Activated naive CD8-positive, alpha-beta T cell treated with anti-CD3 and anti-CD28 coated beads for 36 hours (primary cell): ENCODE results near the gene RNF6. TPM values are rescaled to one million over a fixed set of nuclear protein-coding genes. Genes with fewer than 3 reads are reported as not detected.

Experiments
- DNase-seq: peaks from one replicate; pipeline ENCODE4 v3.0.0; 2021
- H3K27ac Mint-ChIP-seq: one replicate; pipeline ENCODE4 v1.8.0; 2022; ENCODE audit warnings: mild to moderate bottlenecking, moderate library complexity, mixed read lengths
- H3K27me3 Mint-ChIP-seq: one replicate; pipeline ENCODE4 v1.8.0; 2022; ENCODE audit warnings: mild to moderate bottlenecking, mixed read lengths
- H3K36me3 Mint-ChIP-seq: one replicate; pipeline ENCODE4 v1.8.0; 2021; ENCODE audit warnings: mild to moderate bottlenecking, mixed read lengths
- H3K4me1 Mint-ChIP-seq: one replicate; pipeline ENCODE4 v1.8.0; 2021; ENCODE audit warnings: mixed read lengths
- H3K4me3 Mint-ChIP-seq: one replicate; pipeline ENCODE4 v1.8.0; 2022; ENCODE audit warnings: mild to moderate bottlenecking, moderate library complexity, mixed read lengths
- H3K9me3 Mint-ChIP-seq: one replicate; pipeline ENCODE4 v1.8.0; 2022; ENCODE audit warnings: mixed read lengths
- total RNA-seq, 2 experiments: library from RNA; stranded (reverse); gene quantifications; one replicate each; pipeline ENCODE4 v1.2.3, GENCODE V29; 2021

Gene RNF6
- total RNA-seq, 2 experiments from 2014 or later = 52.3 to 56.2 TPM

- no peaks in the 10 kb centered on the region for H3K27me3 Mint-ChIP-seq
- no peaks in the 10 kb centered on the region for H3K36me3 Mint-ChIP-seq
- H3K4me1 Mint-ChIP-seq = no peaks in the 10 kb centered on the region
- no peak for DNase-seq
- H3K4me3 Mint-ChIP-seq = no peak overlapping the region
- H3K27ac Mint-ChIP-seq = no peak overlapping the region
- H3K9me3 Mint-ChIP-seq = peaks cover 2% of the 10 kb centered on the region
Measured at GRCh38 chr13:26246154-26246553, 24.0 kb upstream of the RNF6 start.

DNA sequence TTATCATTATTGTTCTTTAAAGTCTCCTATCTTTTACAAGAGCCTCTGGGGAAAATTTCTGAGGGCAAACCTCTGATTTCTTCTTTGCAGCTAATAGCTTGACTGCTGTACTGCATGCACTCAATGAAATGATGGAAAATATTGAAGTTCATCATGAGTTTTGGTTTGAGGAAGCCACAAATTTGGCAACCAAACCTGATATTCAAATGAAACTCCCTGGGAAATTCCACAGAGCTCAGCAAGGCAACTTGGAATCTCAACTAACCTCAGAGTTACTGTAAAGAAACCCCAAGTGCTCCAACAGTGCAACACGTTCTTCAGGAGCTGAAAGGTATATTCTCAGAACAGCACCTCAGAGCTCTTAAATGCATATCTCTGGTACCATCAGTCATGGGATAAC lies 14.2 kb upstream of the RNF6 start:
- no peak overlapping the region for H3K27ac Mint-ChIP-seq
- H3K4me1 Mint-ChIP-seq = peaks cover 7% of the 10 kb centered on the region
- peaks cover 8% of the 10 kb centered on the region for H3K27me3 Mint-ChIP-seq

DNA sequence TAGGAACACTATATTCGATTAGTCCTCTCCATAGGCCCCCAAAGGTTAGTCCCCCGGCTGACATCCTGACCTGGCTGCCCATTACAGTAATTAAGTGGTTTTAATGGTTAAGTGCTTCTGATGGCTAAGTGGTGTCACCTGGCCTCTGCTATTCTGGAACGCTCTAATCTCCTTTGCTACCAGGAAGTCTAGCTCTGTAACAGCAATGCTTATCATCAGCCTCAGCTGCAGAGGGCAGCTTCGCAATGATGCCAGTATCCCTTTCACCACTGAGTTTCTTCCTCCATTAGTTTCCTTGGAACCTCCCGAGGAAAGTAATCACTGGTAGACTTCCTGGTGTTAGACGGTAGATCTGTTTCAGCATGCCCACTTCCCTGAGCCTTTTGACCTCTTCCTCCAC lies 8.6 kb upstream of the RNF6 start:
- DNase-seq = no peak
- Mint-ChIP-seq H3K4me3 (no peak overlapping the region), H3K9me3 (no peaks in the 10 kb centered on the region), H3K27ac (no peak overlapping the region), H3K27me3 (no peaks in the 10 kb centered on the region), H3K36me3 (no peaks in the 10 kb centered on the region), H3K4me1 (no peaks in the 10 kb centered on the region)

More for the DNA sequence above, 14.2 kb upstream of the RNF6 start:
- H3K9me3 Mint-ChIP-seq = no peaks in the 10 kb centered on the region
- no peak overlapping the region for H3K4me3 Mint-ChIP-seq
- no peak for DNase-seq
- H3K36me3 Mint-ChIP-seq = no peaks in the 10 kb centered on the region

DNA sequence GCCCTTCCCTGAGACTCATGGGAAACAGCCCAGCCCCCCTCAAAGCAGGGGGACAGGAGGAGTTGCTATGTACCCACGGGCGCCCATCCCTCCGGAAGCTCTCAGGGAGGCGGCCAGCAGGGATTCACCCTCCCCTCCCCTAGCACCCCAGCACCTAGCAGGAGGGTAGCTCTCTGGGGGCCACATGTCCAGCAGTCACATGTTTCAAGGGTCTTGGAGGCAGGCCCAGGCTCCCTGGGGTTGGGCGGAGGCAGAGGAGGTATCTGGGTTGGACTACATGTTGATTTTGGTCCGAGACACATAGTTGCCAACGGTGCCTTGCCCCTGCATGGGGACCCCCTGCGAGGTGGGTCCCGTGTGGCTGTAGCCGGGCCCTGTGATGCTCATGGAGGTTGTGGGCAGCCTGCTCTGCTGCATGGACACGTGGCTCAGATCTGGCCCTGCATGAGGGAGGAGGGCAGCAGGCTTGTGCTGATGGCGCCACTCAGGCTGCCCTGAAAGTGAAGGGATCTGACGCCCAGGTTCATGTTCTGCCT lies 7.0 kb upstream of the RNF6 start:
- Mint-ChIP-seq H3K4me1 (no peaks in the 10 kb centered on the region), H3K27me3 (no peaks in the 10 kb centered on the region), H3K9me3 (no peaks in the 10 kb centered on the region), H3K36me3 (no peaks in the 10 kb centered on the region), H3K27ac (no peak overlapping the region), H3K4me3 (no peak overlapping the region)
- DNase-seq = no peak

DNA sequence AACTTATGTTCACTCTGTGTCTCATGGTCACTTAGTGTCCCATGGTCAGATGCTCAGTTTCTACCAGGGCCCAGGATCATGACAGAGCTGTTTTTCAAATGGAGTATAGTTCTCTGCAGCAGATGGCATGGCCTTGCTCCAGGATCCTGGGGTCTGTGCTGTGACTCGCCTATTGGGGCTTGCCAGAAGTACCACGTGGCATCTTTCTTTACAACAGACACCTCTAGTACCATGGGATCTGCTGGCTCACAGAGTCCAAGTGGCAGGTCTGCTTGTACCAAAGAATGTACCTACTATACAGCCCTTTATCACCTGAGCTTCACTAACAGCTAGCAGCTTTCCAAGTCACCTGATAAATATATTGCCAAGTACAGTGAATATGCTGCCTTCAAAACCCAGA lies 6.0 kb upstream of the RNF6 start:
- Mint-ChIP-seq H3K27ac (no peak overlapping the region), H3K4me3 (no peak overlapping the region), H3K4me1 (peaks cover 4% of the 10 kb centered on the region), H3K36me3 (no peaks in the 10 kb centered on the region), H3K9me3 (no peaks in the 10 kb centered on the region), H3K27me3 (no peaks in the 10 kb centered on the region)
- no peak for DNase-seq

DNA sequence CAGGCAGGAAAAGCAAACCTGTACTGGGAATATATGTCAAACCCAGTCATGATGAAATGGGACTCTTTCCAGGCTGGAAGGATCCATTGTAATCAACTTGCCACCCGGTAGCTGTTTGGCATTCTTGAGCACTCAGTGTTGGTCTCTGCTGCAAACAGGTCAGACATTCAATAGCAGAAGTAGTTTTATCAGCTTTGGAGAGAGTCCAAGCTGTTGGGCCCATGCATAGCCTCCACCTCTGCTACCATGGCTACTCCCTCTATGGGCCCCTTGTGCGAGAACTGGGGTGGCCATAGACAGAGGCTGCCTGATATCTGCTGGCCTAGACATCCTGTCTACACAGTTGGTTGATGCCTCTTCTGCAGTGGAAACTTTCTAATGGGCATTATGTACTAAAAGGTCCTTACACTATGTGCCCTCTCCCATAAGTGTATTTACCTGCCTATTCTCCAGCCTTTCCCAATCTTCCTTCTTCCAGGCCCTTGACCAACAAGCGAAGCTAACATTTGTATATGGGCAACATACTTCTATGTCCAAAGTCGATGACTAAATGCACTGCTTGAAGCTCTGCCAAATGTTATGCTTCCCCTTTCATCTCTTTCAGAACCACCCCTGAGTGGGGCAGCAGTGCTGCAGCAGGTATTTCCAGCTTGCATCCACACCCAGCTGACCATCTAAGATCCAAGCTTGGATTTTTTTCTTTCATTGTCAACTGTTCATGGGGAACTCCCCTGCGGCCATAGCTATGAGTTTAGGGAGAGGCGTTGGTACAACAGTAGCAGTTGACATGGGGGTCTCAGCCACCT lies 5.3 kb upstream of the RNF6 start:
- no peaks in the 10 kb centered on the region for H3K36me3 Mint-ChIP-seq
- no peak overlapping the region for H3K4me3 Mint-ChIP-seq
- H3K9me3 Mint-ChIP-seq = no peaks in the 10 kb centered on the region
- DNase-seq = no peak
- H3K27me3 Mint-ChIP-seq = no peaks in the 10 kb centered on the region
- H3K27ac Mint-ChIP-seq = no peak overlapping the region
- peaks cover 7% of the 10 kb centered on the region for H3K4me1 Mint-ChIP-seq

GRCh38 chr13:26225896-26226617 lies 3.9 kb upstream of the RNF6 start:
- Mint-ChIP-seq H3K4me1 (peaks cover 7% of the 10 kb centered on the region), H3K9me3 (no peaks in the 10 kb centered on the region), H3K36me3 (peaks cover 4% of the 10 kb centered on the region), H3K4me3 (no peak overlapping the region), H3K27me3 (no peaks in the 10 kb centered on the region), H3K27ac (no peak overlapping the region)
- no peak for DNase-seq

DNA sequence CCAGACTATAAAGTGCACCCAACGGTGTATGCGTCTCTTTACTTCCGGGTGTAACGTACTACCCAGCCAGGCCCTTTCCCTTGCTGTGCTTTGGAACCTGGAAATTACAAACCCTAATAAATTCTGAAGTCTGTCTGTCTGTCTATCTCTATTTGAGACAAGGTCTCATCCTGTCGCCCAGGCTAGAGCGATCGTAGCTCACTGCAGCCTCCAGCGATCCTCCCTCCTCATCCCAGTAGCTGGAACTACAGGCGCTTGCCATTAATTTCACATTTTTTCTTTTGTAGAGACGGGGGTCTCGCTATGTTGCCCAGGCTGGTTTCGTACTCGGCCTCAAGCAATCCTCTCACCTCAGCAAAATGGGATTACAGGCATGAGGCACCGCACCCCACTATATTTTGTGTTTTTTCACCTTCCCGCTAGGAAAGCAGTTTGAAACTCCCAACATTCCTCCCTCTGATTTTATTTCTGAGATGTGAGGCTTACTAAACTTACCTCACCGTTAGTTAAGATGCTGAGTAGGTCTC lies 469 bp upstream of the RNF6 start:
- H3K9me3 Mint-ChIP-seq = no peaks in the 10 kb centered on the region
- DNase-seq = no peak
- H3K27ac Mint-ChIP-seq = peak overlapping the region; percentile 100
- no peaks in the 10 kb centered on the region for H3K27me3 Mint-ChIP-seq
- peak overlapping the region; percentile 99 for H3K4me3 Mint-ChIP-seq
- peaks cover 25% of the 10 kb centered on the region for H3K4me1 Mint-ChIP-seq
- peaks cover 21% of the 10 kb centered on the region for H3K36me3 Mint-ChIP-seq

GRCh38 chr13:26221399-26221720 lies 754 bp downstream of the RNF6 start:
- Mint-ChIP-seq H3K4me3 (peak overlapping the region; percentile 99), H3K9me3 (no peaks in the 10 kb centered on the region)

GRCh38 chr13:26220575-26220974 lies 1.5 kb downstream of the RNF6 start:
- DNase-seq = peak; percentile 5
- Mint-ChIP-seq H3K27ac (no peak overlapping the region), H3K9me3 (no peaks in the 10 kb centered on the region), H3K36me3 (peaks cover 28% of the 10 kb centered on the region), H3K4me1 (peaks cover 29% of the 10 kb centered on the region), H3K27me3 (no peaks in the 10 kb centered on the region), H3K4me3 (peak overlapping the region; percentile 99)

More at GRCh38 chr13:26221399-26221720, 754 bp downstream of the RNF6 start:
- H3K27ac Mint-ChIP-seq = peak overlapping the region; percentile 100
- peaks cover 29% of the 10 kb centered on the region for H3K4me1 Mint-ChIP-seq
- no peak for DNase-seq
- peaks cover 28% of the 10 kb centered on the region for H3K36me3 Mint-ChIP-seq
- no peaks in the 10 kb centered on the region for H3K27me3 Mint-ChIP-seq

DNA sequence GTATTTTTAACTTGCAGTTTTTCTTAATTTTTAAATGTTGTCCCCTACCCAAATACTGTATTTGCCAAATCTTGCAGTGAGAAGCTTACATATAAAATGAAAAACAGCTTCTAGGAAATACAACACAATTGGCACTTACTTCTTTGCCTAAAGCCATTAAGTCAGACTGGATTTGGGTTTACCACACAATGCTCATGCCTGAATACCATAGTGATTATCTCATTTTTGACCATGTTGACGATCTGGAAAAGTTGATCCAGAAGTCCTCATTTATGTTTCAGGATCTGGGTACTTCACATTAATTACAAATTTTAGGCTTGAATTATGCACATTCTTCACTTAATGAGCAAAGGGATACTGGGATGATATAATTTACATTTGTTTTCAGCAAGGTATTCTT lies 2.4 kb downstream of the RNF6 start:
- H3K36me3 Mint-ChIP-seq = peaks cover 35% of the 10 kb centered on the region
- peak overlapping the region; percentile 99 for H3K4me3 Mint-ChIP-seq
- H3K4me1 Mint-ChIP-seq = peaks cover 31% of the 10 kb centered on the region
- H3K9me3 Mint-ChIP-seq = no peaks in the 10 kb centered on the region
- no peak overlapping the region for H3K27ac Mint-ChIP-seq
- DNase-seq = no peak
- H3K27me3 Mint-ChIP-seq = no peaks in the 10 kb centered on the region

DNA sequence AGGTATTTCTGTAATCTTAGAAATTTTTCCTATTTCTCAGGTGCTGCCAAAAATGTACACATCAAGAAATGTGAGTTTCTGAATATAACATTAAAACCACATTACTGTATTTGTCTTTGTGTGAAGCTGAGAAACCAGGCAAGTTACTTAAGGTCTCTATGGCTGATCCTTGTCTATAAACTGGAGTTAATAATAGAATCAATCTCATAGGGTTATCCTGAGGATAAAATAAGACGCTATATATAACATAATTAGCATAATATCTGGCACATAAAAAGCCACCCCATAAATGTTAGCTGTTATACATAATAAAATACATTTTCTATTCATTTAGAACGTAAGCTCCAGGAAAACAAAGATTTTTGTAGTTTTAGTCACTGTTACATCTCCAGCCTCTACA lies 6.1 kb downstream of the RNF6 start:
- Mint-ChIP-seq H3K27me3 (no peaks in the 10 kb centered on the region), H3K4me3 (no peak overlapping the region), H3K27ac (no peak overlapping the region), H3K9me3 (no peaks in the 10 kb centered on the region), H3K4me1 (peaks cover 40% of the 10 kb centered on the region), H3K36me3 (peaks cover 52% of the 10 kb centered on the region)
- DNase-seq = no peak

- no peaks in the 10 kb centered on the region for H3K27me3 Mint-ChIP-seq
- H3K4me3 Mint-ChIP-seq = no peak overlapping the region
- H3K9me3 Mint-ChIP-seq = no peaks in the 10 kb centered on the region
- no peak for DNase-seq
- H3K4me1 Mint-ChIP-seq = peaks cover 30% of the 10 kb centered on the region
- peaks cover 42% of the 10 kb centered on the region for H3K36me3 Mint-ChIP-seq
- no peak overlapping the region for H3K27ac Mint-ChIP-seq
Measured at GRCh38 chr13:26213982-26214381, 8.1 kb downstream of the RNF6 start.

DNA sequence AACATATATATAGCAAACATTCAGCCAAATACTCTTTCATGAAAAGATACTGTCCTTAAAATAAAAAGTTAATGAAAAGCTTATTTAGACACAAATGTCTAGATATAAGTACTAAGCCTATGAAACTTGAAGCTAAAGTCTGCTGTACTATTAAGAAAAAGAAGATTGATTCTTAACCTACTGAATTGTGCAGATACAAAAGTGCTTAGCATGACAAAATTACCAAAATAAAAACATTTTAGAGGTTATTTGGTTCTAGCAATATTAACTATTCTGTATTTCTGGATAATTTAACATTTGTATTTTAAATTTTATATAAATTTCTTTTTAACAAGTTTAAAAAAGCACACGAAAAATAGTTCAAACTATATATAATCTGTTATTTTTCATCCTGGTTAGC lies 8.8 kb downstream of the RNF6 start:
- no peak for DNase-seq
- Mint-ChIP-seq H3K27me3 (no peaks in the 10 kb centered on the region), H3K4me1 (peaks cover 28% of the 10 kb centered on the region), H3K27ac (no peak overlapping the region), H3K36me3 (peaks cover 45% of the 10 kb centered on the region), H3K4me3 (no peak overlapping the region), H3K9me3 (no peaks in the 10 kb centered on the region)

- Mint-ChIP-seq H3K27me3 (no peaks in the 10 kb centered on the region), H3K4me3 (no peak overlapping the region), H3K9me3 (no peaks in the 10 kb centered on the region), H3K27ac (no peak overlapping the region), H3K36me3 (peaks cover 25% of the 10 kb centered on the region), H3K4me1 (peaks cover 10% of the 10 kb centered on the region)
- DNase-seq = no peak
Measured at GRCh38 chr13:26208287-26208686, 13.8 kb downstream of the RNF6 start.
